Loucy (cell line): Measurements from ENCODE around the gene RIMBP2.

Experiments used
- CTCF ChIP-seq: fragments of 200-600 bp; sonication (generic); conservative IDR thresholded peaks from 2 replicates; pipeline ENCODE4 v1.5.1; 2014; ENCODE audit warnings: mild to moderate bottlenecking, antibody characterized with exemption, low read length
- EZH2phosphoT487 ChIP-seq: fragments of 200-600 bp; IDR thresholded peaks from 2 replicates; pipeline ENCODE4 v1.6.1; 2018; ENCODE audit warnings: antibody characterized with exemption, mild to moderate bottlenecking, moderate library complexity, borderline replicate concordance

- TF ChIP-seq CTCF (no peak), EZH2phosphoT487 (no peak)
Observed at GRCh38 chr12:130506844-130507243, 209.3 kb downstream of the RIMBP2 start.
